Stimulated activated memory B cell treated with anti-CD40 and anti-IgM and Interleukin-4, amounts not matched to agents 10 μg/mL and 1 μg/mL and 100 μg/mL, for 72 hours (primary cell): ENCODE data around the gene HDAC7.
A peak's percentile ranks its signal among the peaks of the same experiment; 100 is the strongest.
"Not testable (repeated sequence)": the region's sequence is repeated elsewhere in the genome, so short reads cannot be mapped to it uniquely, and the experiment has no call there.

Experiments used
- ATAC-seq: fragments of 150-1000 bp; cut with Tn5 transposase; 2 replicates; pipeline ENCODE4 v1.10.0; 2021
- H3K27ac Mint-ChIP-seq: one replicate; pipeline ENCODE4 v1.8.0; 2022; ENCODE audit warnings: mild to moderate bottlenecking, mixed read lengths
- H3K27me3 Mint-ChIP-seq: one replicate; pipeline ENCODE4 v1.8.0; 2022; ENCODE audit warnings: mixed read lengths
- H3K36me3 Mint-ChIP-seq: one replicate; pipeline ENCODE4 v1.8.0; 2022; ENCODE audit warnings: mixed read lengths
- H3K4me1 Mint-ChIP-seq: one replicate; pipeline ENCODE4 v1.8.0; 2022; ENCODE audit warnings: mixed read lengths
- H3K4me3 Mint-ChIP-seq: one replicate; pipeline ENCODE4 v1.8.0; 2022; ENCODE audit warnings: mild to moderate bottlenecking, moderate library complexity, mixed read lengths
- H3K9me3 Mint-ChIP-seq: one replicate; pipeline ENCODE4 v1.8.0; 2022; ENCODE audit warnings: mixed read lengths

Gene HDAC7

DNA sequence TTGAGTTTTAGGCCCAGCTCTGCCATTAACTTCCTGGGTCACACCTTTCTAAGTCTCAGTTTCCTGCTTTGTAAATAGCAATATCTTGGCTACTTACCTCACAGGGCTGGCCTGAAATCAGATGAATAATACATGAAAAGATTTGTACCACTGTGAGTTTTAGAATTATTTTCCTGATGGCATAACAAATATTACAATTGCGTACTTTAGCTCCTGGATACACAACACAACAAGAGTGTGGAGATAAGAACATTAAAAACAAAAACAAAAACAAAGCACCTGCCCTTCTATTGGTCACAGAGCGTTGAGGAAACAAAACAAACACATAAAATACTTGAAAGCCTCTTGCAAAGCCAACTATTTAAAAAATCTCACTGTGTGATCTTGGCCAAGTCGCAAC lies 4.9 kb upstream of the HDAC7 start:
- Mint-ChIP-seq H3K27me3 (no peaks in the 10 kb centered on the region), H3K9me3 (no peaks in the 10 kb centered on the region), H3K27ac (peak overlapping the region; percentile 85), H3K4me1 (peaks cover 61% of the 10 kb centered on the region), H3K4me3 (no peak overlapping the region), H3K36me3 (no peaks in the 10 kb centered on the region)
- no peak for ATAC-seq

DNA sequence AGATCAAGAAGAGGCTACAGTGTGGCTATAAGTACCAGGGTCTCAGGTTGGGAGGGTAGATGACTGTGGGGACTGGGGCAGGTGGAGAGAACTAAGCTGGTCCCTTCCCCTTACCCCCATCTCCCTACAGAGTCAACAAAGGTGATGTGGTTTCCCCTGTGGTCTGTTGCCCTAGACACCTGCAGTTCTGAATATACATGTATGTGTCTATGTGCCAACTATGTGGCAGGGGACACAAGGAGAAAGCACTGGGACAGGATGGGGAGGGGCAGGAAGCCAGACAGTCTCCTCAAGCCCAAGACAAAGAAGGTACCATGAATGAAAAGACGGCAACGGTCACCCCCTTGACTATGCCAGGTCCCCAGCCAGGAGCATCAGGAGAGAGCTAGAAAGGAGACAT lies 4.5 kb upstream of the HDAC7 start:
- peaks cover 58% of the 10 kb centered on the region for H3K4me1 Mint-ChIP-seq
- H3K9me3 Mint-ChIP-seq = no peaks in the 10 kb centered on the region
- no peak overlapping the region for H3K4me3 Mint-ChIP-seq
- no peaks in the 10 kb centered on the region for H3K36me3 Mint-ChIP-seq
- no peak for ATAC-seq
- peak overlapping the region; percentile 85 for H3K27ac Mint-ChIP-seq
- H3K27me3 Mint-ChIP-seq = no peaks in the 10 kb centered on the region

DNA sequence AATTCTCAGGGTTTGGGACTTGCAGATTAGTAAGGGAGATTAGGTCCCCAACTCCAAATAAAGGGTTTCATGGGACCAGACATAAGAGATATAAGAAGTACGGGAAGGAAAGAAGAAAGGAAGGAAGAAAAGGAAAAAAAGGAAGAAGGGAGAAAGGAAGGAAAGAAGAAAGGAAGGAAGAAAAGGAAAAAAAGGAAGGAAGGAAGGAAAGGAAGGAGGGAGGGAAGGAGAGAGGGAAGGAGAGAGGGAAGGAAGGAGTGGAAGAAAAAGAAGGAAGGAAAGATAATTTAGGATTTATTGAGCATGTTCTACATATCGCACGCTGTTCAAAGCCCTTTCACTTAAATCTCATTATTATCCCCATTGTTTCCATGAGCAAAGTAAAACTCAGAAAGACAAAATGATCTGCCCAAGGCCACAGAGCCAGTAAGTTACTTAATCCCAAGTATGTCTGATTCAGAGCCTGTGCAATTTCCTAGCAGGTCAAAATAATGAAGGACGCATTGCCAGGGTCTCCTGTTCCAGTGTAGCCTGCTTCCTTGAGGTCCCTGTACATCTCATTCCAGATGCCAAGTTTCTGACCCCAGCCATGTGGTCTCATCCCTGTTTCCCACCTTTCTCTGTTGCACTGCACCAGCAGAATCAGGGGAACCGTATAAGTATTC lies 3.9 kb upstream of the HDAC7 start:
- H3K27me3 Mint-ChIP-seq = no peaks in the 10 kb centered on the region
- peaks cover 56% of the 10 kb centered on the region for H3K4me1 Mint-ChIP-seq
- ATAC-seq = no peak
- H3K36me3 Mint-ChIP-seq = no peaks in the 10 kb centered on the region
- H3K27ac Mint-ChIP-seq = peak overlapping the region; percentile 85
- no peak overlapping the region for H3K4me3 Mint-ChIP-seq
- no peaks in the 10 kb centered on the region for H3K9me3 Mint-ChIP-seq

DNA sequence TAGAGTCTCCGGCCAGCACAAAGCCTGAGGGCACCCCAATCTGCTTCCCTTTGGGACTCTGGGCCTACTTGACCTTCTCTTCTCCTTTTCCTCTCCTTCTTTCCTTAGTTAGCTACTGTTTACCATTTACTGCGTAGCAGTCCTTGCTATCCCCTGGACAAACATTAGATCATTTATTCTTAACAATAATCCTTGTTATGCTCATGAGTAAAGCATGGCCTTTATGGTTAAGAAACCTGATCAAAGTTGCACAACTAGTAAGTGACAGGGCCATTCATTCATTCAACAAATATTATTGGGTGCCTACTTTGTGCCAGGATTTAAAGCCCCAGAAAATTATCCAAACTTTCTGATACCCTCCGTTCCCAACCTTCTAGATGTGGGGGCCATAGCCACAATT lies 3.2 kb upstream of the HDAC7 start:
- Mint-ChIP-seq H3K27me3 (no peaks in the 10 kb centered on the region), H3K4me3 (no peak overlapping the region), H3K9me3 (no peaks in the 10 kb centered on the region), H3K27ac (peak overlapping the region; percentile 85), H3K36me3 (no peaks in the 10 kb centered on the region), H3K4me1 (peaks cover 56% of the 10 kb centered on the region)
- no peak for ATAC-seq

DNA sequence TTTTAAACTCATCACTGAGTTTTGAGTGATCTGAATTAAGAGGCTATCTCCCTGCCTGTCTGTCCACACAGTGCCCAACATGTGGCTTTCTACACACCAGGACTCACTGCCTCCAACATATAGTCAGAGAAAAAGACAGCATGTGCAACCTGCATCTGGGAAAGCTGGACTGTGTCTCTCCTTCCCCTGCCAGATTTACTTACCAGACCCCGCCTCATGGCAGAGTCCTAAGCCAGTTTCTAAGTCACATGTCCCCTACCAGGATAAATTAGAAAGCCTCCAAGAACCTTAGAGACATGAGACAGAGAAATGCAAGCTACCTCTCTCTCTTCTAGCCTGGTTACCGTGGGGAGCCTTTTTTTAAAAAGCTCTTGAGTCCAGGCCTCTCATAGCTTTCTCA lies 2.7 kb upstream of the HDAC7 start:
- peaks cover 59% of the 10 kb centered on the region for H3K4me1 Mint-ChIP-seq
- no peak for ATAC-seq
- H3K27ac Mint-ChIP-seq = peak overlapping the region; percentile 85
- H3K4me3 Mint-ChIP-seq = no peak overlapping the region
- H3K27me3 Mint-ChIP-seq = no peaks in the 10 kb centered on the region
- no peaks in the 10 kb centered on the region for H3K9me3 Mint-ChIP-seq
- H3K36me3 Mint-ChIP-seq = peaks cover 1% of the 10 kb centered on the region

DNA sequence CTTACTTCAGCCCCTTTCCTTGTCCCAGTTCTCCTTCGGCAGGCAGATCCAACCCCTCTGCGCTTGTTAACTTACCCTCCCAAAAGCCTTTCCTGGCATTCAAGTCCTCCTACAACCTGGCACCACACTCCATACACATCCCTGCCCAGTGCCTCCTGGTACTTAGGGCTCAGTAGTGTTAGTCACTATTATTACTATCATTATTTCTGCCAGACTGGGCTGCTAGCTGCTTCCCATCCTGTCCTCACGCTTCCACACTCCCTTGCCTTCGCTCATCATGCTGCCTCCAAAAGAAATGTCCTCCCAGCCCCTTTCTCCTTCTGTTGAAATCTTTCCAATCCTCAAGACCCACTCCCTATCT lies 1.6 kb upstream of the HDAC7 start:
- Mint-ChIP-seq H3K36me3 (peaks cover 5% of the 10 kb centered on the region), H3K9me3 (no peaks in the 10 kb centered on the region), H3K4me1 (peaks cover 70% of the 10 kb centered on the region), H3K27me3 (no peaks in the 10 kb centered on the region), H3K4me3 (peak overlapping the region; percentile 27), H3K27ac (peak overlapping the region; percentile 85)
- ATAC-seq = no peak

DNA sequence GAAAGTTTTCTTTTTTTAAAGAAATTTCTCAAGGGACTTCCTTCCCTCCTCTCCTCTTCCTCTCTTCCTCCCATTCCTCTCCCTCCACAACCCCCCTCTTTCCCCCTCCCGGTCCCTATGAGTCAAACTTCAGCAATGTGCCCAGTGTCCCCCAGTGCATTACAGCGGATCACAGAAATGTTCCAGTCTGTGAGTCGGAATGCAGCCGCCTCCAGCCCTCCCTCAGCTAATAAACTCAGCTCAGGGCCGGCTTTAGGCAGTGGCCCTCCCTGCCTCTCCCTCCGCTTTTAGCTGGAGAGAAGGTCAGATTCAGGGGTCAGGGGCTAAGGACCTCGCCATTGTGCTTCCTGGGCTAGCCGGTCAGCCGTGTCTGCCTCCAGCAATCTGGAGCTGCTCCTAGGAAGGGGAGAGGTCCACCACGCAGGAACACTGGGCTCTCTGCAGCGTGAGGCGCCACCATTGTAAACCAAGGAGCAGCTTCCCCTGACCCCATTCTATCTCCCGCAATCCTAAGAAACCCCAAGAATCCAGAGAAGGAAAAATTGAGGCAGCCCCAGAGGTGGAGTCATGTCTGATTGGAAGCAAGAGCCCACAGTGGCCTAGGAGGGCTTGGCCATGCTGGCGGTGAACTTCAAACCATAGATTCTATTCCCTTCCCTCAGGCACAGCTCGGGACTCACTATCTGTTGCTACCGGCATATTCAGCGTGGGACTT lies 1.1 kb upstream of the HDAC7 start:
- Mint-ChIP-seq H3K27me3 (no peaks in the 10 kb centered on the region), H3K36me3 (peaks cover 5% of the 10 kb centered on the region), H3K9me3 (no peaks in the 10 kb centered on the region), H3K4me1 (peaks cover 74% of the 10 kb centered on the region), H3K27ac (peak overlapping the region; percentile 85), H3K4me3 (peak overlapping the region; percentile 88)
- ATAC-seq = no peak

DNA sequence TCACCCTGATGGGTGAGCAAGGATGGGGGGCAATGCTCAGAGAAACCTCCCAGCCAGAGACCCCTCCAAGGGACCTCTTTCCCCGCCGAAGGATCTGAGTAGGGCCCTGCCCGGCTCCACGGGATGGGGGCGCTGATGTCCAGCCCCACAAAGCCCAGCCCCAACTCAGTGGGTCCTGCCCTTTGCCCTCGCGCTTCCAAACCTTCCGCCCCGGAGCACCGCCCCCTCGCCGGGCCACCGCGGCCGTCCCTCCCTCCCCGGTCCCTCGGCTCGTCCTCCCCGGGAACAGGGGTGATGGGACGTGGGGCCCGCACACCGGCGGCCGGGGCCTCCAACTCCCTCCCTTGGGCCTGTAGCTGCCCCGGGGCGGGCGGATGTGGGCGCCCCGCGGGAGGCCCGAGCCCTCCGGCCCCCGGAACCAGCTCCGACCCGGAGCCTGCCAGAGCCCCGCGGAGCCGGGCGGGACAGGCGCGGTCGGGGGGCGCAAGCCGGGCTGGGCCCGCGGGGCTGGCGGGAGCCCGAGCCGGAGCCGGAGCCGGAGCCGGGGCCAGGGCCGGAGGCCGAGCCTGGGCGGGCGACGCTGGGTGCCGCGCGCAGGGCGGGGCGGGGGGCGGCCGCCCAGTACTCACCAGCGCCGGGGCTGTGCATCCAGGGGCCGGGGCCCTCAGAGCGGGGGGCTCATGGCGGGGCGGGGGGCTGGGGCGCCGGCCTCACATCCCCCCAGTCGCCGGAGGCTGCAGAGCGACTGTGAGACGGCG lies 386 bp downstream of the HDAC7 start:
- no peaks in the 10 kb centered on the region for H3K9me3 Mint-ChIP-seq
- H3K4me1 Mint-ChIP-seq = peaks cover 76% of the 10 kb centered on the region
- ATAC-seq = peak; percentile 67
- peaks cover 13% of the 10 kb centered on the region for H3K36me3 Mint-ChIP-seq
- H3K4me3 Mint-ChIP-seq = peak overlapping the region; percentile 95
- peak overlapping the region; percentile 91 for H3K27ac Mint-ChIP-seq
- no peaks in the 10 kb centered on the region for H3K27me3 Mint-ChIP-seq

DNA sequence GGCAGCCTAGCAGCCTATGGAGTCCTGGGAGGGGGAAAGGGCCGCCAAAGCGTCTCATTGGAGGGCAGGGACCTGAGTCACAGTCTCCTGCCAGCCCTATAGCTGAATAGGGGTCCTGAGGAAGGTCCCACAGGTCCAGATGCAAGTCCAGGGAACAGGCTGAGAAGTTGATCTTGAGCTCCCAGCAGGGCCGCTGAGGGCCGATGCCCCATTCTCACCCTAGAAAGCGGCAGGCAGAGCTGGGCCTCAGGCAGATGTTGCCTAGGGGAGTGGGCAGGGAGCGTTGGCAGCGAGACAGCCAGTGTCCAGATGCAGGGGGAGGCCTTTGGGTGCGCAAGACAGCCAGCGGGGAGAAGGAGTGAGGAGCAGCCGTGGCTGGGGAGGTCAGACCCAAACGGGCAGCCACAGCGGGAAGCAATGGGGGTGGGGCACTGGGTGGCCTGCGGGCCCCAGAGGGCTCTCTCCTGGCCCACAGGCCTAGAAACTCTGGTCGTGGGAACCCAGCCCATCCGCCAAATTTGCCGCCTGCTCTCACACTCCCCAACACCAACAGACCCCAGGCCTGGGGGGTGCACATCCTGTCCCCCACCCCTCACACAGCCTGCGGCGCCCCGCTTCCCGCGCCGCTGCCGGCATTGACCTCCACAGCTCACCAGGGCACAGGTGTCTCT lies 1.1 kb downstream of the HDAC7 start:
- Mint-ChIP-seq H3K36me3 (peaks cover 14% of the 10 kb centered on the region), H3K4me1 (peaks cover 76% of the 10 kb centered on the region), H3K4me3 (peak overlapping the region; percentile 95), H3K27ac (peak overlapping the region; percentile 91), H3K9me3 (no peaks in the 10 kb centered on the region), H3K27me3 (no peaks in the 10 kb centered on the region)
- peak; percentile 21 for ATAC-seq

DNA sequence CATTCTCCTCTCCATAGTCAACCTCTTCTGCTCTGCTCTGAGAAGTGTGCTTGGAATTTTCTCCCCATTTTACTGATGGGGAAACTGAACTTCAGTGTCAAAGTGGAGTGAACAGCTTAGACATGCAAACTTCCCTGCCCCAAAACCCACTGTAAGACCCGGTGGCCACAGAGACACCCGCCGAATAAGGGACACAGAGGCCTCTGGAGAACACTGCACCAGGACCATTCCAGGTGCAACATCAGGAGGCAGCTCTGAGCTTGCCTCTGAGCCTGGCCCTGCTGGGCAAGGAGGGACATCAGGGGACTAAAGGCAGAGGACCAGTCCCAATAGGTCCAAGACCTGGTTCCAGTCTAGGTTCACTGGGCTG lies 1.7 kb downstream of the HDAC7 start:
- Mint-ChIP-seq H3K36me3 (peaks cover 14% of the 10 kb centered on the region), H3K9me3 (no peaks in the 10 kb centered on the region), H3K4me1 (peaks cover 76% of the 10 kb centered on the region), H3K27ac (peak overlapping the region; percentile 91), H3K4me3 (peak overlapping the region; percentile 95), H3K27me3 (no peaks in the 10 kb centered on the region)
- ATAC-seq = no peak

DNA sequence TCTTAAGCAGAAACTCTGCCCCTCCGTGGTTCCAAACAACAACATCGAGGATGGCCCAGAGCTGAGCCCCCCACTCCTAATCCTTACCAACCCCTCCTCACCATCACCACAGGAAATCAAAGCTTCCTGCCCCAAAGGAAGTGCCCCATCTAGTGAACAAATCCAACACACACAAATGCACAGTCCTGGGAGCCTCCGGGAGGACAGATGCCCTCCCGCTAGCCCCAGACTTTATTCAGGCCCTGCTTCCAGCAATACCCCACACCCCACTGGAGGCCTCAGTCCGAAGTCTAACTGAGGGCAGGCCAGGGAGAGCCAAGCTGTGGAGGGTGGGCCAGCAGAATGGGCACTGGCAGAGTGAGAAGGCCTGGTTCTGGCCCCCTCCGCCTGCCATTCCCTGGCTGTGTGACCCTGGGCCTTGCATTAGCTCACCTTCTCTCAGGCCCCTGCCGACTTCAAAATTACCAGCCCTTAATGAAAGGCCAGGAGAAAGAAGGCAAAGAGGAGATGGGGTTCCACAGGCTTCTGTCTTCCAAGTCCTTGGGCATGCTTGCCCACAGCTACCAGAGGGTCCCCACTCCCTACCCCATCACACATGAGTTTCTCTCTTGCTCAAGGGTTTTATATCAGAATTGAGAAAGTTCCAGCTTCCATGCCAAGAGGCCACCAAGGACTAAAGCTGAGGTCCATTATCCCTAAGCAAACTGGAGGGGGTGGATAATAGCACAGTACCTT lies 2.3 kb downstream of the HDAC7 start:
- Mint-ChIP-seq H3K9me3 (no peaks in the 10 kb centered on the region), H3K4me3 (peak overlapping the region; percentile 95)

DNA sequence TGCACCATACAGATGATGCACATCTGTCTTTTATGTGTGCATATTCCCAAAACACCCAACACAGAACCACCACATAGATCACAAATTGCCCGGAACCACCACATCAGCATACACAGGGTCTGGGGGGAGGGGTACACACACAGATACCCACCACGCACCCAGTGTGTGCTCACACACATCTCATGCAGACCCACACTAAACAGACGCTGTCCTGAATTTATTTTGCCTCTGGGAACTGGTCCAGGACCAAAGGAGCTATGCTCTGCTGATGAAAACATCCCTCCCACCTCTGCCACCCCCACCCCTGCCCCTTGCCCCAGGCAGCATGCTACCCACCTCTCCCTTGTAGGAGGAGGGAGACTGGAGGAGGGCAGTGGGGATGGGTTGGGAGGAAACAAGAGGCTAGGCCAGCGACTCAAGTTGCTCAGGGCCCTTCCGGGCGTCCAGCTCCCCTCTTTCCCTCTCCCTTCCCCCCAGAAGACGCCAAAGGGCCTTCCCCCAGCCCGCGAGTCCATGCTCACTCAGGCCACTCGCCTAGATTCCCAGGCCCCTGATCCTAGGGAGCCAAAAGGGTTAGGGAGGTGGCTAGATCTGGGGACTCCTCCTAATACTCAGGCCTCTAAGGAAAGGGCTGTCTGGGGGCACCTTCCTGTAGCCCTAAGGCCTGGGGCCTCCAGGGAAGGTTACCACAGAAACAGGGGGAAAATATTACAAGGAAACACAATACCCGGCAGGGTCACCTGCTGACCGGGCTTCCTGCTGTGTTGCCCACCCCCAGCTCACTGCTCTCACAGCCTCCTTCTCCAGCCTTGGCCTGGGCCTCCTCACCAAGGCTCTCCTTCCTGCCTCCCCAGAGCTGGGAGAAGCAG lies 3.1 kb downstream of the HDAC7 start:
- no peak for ATAC-seq
- Mint-ChIP-seq H3K36me3 (peaks cover 14% of the 10 kb centered on the region), H3K4me1 (peaks cover 85% of the 10 kb centered on the region), H3K27ac (peak overlapping the region; percentile 91), H3K9me3 (no peaks in the 10 kb centered on the region), H3K27me3 (no peaks in the 10 kb centered on the region), H3K4me3 (peak overlapping the region; percentile 95)

More for the DNA sequence above, 2.3 kb downstream of the HDAC7 start:
- Mint-ChIP-seq H3K36me3 (peaks cover 14% of the 10 kb centered on the region), H3K4me1 (peaks cover 77% of the 10 kb centered on the region), H3K27ac (peak overlapping the region; percentile 91), H3K27me3 (no peaks in the 10 kb centered on the region)
- ATAC-seq = no peak

DNA sequence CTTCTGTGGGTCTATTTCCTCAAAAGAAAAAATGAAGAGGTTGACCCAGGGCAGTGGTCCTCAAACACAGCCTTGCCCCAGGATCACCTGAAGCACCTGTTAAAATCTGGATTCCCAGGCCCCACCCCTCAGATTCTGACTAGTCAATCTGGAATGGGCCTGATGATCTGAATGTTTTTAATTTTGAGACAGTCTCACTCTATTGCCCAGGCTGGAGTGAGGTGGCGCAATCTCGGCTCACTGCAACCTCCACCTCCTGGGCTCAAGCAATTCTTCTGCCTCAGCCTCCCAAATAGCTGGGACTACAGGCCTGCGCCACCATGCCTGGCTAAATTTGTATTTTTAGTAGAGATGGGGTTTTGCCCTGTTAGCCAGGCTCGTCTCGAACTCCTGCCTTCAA lies 4.3 kb downstream of the HDAC7 start:
- not testable (repeated sequence) for H3K9me3 Mint-ChIP-seq, H3K4me3 Mint-ChIP-seq, H3K27me3 Mint-ChIP-seq, ATAC-seq
- H3K27ac Mint-ChIP-seq = peak overlapping the region; percentile 97
- H3K36me3 Mint-ChIP-seq = peaks cover 14% of the 10 kb centered on the region
- H3K4me1 Mint-ChIP-seq = peaks cover 86% of the 10 kb centered on the region

DNA sequence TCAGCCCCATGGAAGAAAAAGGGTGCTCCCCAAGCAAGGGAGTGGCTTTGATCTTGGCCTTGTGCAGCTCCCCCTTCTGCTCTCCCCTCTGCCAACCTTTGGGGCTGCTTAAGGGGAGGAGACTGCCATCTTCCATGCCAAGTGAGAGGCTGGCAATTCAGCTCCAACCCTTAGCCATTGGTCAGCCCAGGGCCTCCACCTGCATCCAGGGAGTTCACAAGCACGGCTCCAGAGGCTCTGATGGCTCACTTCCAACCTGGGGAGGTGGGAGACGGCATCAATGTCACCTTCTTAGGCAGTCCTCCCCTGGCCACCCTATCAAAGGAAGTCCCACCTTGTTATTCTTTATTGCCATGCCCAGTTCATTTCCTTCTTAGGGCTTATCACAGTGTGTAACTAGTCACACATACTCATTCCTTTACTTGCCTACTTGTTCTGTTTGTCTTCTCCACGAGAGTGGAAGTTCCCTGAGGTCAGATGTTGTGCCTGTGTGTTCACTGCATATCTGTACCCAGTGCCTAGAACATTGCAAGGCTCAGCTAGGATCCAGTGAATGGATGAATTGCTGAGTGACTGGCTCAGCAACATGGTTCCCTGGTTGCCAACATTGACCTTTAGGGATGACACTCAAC lies 5.0 kb downstream of the HDAC7 start:
- H3K4me1 Mint-ChIP-seq = peaks cover 90% of the 10 kb centered on the region
- H3K36me3 Mint-ChIP-seq = peaks cover 14% of the 10 kb centered on the region
- H3K4me3 Mint-ChIP-seq = peak overlapping the region; percentile 80
- H3K9me3 Mint-ChIP-seq = no peaks in the 10 kb centered on the region
- peak overlapping the region; percentile 97 for H3K27ac Mint-ChIP-seq
- no peak for ATAC-seq
- no peaks in the 10 kb centered on the region for H3K27me3 Mint-ChIP-seq
